GM21619 (cell line): Measurements from ENCODE around the gene CTTNBP2NL.

Experiments used
- ATAC-seq: cut with Tn5 transposase; IDR thresholded peaks from one replicate; pipeline ENCODE4 v1.9.1; 2021; ENCODE audit not compliant: unreplicated experiment

Gene CTTNBP2NL, protein sequence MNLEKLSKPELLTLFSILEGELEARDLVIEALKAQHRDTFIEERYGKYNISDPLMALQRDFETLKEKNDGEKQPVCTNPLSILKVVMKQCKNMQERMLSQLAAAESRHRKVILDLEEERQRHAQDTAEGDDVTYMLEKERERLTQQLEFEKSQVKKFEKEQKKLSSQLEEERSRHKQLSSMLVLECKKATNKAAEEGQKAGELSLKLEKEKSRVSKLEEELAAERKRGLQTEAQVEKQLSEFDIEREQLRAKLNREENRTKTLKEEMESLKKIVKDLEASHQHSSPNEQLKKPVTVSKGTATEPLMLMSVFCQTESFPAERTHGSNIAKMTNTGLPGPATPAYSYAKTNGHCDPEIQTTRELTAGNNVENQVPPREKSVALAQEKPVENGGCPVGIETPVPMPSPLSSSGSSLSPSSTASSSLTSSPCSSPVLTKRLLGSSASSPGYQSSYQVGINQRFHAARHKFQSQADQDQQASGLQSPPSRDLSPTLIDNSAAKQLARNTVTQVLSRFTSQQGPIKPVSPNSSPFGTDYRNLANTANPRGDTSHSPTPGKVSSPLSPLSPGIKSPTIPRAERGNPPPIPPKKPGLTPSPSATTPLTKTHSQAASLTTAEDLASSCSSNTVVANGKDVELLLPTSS

GRCh38 chr1:112395821-112396652 lies at the start of gene CTTNBP2NL:
Gene CTTNBP2NL (plus strand): TSS chr1:112396214. CDS start chr1:112416166, 19,952 bp downstream.
- peak; percentile 73 for ATAC-seq

GRCh38 chr1:112346801-112347350 lies 49.1 kb upstream of the CTTNBP2NL start:
- ATAC-seq, result no peak

GRCh38 chr1:112356765-112357164 lies 39.2 kb upstream of the CTTNBP2NL start:
- no peak for ATAC-seq

DNA sequence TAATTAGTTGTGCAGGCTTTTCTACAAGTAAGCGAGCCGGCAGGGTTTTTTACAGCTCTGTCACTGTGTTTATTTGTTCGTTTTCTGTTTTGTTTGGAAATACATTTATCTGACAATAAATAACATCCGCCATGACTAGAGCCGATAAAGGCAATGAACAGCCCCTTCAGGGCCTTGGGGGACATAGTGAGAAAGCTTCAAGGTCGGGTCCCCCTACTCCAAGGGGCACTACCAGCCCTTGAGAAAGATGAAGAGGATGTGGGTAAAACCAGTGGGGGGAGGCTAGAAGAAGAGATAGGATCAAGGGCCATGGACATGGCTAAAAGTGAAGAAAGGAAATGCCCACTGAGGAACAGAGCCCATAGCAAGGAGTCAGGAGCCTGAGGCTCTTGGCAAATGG lies 38.5 kb upstream of the CTTNBP2NL start:
- ATAC-seq, result no peak

DNA sequence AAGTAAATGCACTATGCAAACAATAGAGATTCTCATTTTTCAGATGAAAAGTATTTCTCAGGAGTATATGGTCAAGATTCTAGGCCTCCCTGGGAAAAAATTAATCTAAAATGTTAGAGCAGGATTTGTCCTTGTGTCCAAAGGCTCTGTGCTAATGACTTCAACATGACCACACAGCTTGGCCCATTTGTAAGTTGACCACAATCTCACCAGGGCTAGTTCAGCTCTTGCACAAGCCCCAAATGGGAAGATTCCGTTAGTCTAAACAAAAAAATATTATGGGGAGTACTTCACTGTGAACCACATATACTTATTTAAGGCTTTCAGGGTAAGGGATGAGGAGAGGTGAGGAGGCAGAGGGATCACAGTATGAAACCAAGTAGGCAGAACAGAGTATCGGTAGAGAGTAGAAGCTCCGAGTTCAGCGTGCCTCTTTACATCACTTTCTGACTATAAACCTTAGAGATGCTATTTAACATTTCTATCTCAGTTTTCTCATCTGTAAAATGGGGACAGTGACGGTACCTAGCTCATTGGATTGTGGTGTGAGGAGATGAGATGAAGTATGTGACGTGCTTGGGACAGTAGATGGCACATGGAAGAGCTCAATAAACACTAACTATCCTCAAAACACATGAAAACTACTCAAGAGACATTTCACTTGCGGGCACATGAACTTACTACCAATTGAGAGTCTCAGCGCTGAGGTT lies 37.8 kb upstream of the CTTNBP2NL start:
- no peak for ATAC-seq

- ATAC-seq, result no peak
Measured at GRCh38 chr1:112358798-112359408, 37.1 kb upstream of the CTTNBP2NL start.

DNA sequence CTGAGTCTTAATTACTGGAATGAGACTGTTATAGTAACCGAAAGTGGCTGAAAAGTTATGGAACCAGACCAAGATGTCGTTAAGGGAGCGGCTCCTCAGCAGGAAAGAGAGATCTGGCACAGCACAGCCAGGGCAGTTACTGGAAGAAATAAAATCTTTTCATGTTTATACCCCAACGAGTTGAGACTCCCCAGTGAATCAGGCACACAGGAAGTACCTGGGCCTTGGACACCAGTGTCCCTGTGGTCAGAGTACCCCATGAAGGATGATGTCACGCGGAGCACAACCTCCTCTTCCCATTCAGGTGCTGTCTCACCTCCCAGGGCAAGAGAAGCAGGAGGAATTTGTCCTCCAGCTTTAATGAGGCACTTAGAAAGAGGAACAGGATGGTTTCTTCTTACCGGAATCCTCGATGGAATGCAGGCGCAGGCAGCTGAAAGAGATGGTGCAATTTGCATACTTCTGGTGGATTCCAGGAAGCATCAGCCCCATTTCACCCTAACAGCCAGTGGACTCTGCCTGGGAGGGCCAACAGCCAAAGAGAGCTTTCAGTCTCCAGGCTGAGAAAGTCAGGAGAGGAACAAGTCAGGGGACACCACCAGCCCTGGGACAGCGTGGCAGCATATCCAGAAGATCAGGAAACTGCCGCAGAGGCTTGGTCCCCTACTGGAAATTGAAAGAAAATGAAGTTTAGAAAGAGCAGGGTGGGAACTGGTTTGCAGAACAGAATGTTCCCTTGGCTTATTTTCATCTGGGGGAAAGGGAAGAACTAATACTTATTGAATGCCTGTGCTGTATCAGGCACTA lies 35.9 kb upstream of the CTTNBP2NL start:
- ATAC-seq, result no peak

DNA sequence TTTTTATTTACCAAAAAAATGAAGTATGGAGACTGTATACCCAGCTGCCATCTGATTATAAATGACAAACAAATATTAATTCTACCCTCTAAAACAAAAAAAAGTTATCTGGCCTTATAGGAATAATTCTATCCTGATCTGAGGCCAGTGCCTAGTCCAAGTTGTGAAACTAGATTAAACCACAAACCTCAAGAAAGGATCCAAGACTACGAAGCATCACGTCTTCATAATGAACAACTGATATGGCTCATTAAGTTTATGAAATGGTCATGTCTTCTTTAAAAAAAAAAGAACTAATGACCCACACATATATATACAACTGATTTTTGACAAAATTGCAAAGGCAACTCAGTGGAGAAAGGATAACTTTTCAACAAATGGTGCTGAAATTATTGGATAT lies 32.4 kb upstream of the CTTNBP2NL start:
- no peak for ATAC-seq

- ATAC-seq, result no peak
Measured at GRCh38 chr1:112368198-112368597, 27.8 kb upstream of the CTTNBP2NL start.

DNA sequence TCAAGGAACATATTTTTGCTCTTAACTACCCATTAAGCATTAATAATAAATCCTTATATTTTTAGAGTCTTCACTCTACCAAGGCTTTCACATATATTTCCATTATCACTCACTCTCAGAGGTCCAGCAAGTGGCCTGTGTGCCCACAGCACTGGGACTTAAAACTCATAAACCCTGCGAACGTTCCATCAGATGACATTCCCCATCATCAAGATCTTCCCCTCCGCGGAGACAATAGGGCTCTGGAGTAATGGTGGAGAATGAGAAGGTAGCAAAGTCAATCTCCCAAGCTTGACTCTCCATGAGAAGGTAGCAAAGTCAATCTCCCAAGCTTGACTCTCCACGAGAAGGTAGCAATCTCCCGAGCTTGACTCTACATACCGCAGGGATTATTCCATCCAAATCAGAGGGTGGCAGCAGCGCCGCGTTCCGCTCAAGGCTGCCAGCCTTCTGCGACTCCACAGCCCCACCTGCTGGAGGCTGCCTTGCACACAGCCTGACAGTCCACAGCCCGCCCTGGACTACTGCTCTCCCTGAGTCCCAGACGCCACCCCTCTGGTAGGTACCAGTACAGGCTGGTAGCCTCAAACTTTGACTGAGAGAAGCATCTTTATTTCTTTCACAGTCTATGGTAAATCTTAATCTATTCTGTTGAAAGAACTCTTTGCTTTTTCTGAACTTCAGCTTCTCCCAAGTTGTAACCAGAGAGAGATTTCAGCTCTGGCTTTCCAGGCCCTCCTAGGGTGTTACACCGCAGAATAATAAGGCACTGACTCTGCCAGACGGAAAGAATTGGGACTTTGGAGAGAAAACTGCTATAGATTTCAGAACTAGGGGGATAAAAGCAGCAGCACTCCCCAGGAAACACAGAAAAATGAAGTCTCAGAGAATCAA lies 26.4 kb upstream of the CTTNBP2NL start:
- peak; percentile 94 for ATAC-seq

GRCh38 chr1:112370996-112371395 lies 25.0 kb upstream of the CTTNBP2NL start:
- ATAC-seq, result no peak

- ATAC-seq, result no peak
Measured at GRCh38 chr1:112371775-112372174, 24.2 kb upstream of the CTTNBP2NL start.

- no peak for ATAC-seq
Measured at GRCh38 chr1:112373806-112374205, 22.2 kb upstream of the CTTNBP2NL start.

DNA sequence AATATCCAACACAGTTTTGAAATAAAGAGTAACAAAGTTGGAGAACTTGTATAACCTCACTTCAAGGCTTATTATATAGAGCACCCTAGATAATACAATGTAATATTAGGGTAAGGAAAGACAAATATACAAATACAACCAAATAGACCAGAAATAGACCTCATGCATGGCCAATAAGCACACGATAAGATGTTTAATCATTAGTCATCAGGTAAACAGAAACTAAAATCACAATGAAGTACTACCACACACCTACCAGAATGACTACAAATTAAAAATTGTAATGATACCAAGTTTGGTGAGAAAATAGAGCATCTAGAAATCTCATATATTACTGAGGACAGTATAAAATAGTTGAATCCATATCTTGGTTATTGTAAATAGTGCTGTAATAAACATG lies 20.3 kb upstream of the CTTNBP2NL start:
- ATAC-seq, result no peak

DNA sequence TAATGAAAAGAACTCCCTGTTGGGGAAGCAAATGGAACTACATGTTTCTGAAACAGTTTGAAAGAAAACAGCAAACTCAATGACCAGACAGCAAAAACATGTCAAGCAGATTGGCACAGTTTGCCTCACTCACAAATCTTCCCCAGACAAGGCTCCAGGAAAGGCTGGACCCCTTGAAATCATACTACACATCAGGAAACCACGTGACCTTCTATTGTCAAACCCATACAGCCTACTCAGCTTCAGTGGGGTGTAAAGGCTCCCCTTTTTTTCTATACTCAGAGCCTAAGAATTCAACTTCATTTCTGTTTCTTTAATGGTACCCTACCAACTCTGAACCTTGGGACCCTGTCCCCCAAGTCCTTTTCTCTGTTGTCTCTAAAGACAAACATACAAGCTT lies 15.7 kb upstream of the CTTNBP2NL start:
- ATAC-seq, result no peak

- no peak for ATAC-seq
Measured at GRCh38 chr1:112381324-112382076, 14.5 kb upstream of the CTTNBP2NL start.

GRCh38 chr1:112383759-112384370 lies 12.1 kb upstream of the CTTNBP2NL start:
- no peak for ATAC-seq
